ENCODE results near the gene ZBTB44.
"Not testable (repeated sequence)": the region's sequence is repeated elsewhere in the genome, so short reads cannot be mapped to it uniquely, and the experiment has no call there.

Gene ZBTB44

DNA sequence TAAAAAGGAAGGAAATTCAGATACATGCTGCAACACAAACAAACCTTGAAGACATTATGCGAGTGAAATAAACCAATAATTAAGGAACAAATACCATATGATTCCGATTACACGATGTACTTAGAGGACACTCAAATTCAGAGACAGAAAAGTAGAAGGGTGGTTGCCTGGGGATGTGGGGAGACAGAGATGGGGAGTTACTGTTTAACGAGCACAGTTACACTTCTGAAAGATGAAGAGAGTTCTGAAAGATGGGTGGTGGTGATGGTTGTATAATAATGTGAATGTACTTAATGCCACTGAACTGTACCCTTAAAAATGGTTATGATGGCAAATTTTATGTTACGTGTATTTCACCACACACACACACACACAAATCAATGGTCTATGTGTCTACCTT, 14.7 kb downstream of the ZBTB44 start:
- no peak overlapping the region for H3K4me2 ChIP-seq (ENCODE audit: insufficient read depth, low read length)
- ATAC-seq (ENCODE audit: insufficient read depth, low read depth) (no peak), DNase-seq (no peak)
- H2AFZ ChIP-seq (ENCODE audit: low read depth, low read length) = no peak overlapping the region
- peaks cover 7% of the 10 kb centered on the region for H3K4me1 ChIP-seq (ENCODE audit: insufficient read depth, low read length)
- H3K27me3 ChIP-seq (ENCODE audit: insufficient read depth, low read length, poor library complexity) = no peaks in the 10 kb centered on the region
- H4K20me1 ChIP-seq (ENCODE audit: insufficient read depth, low read length) = peaks cover 65% of the 10 kb centered on the region
- H3K9ac ChIP-seq (ENCODE audit: low read depth, low read length) = no peak overlapping the region
- H3K79me2 ChIP-seq (ENCODE audit: insufficient read depth, low read length) = peaks cover 100% of the 10 kb centered on the region
- peaks cover 16% of the 10 kb centered on the region for H3K36me3 ChIP-seq (ENCODE audit: insufficient read depth, low read length)
- H3K4me3 ChIP-seq (ENCODE audit: low read depth in 1 of 2, low read length in 2 of 2) = no peak overlapping the region
- no peaks in the 10 kb centered on the region for H3K9me3 ChIP-seq (ENCODE audit: insufficient read depth, low read length, severe bottlenecking)
- H3K27ac ChIP-seq (ENCODE audit: low read length) = no peak overlapping the region
- TF ChIP-seq, protein P1, sequence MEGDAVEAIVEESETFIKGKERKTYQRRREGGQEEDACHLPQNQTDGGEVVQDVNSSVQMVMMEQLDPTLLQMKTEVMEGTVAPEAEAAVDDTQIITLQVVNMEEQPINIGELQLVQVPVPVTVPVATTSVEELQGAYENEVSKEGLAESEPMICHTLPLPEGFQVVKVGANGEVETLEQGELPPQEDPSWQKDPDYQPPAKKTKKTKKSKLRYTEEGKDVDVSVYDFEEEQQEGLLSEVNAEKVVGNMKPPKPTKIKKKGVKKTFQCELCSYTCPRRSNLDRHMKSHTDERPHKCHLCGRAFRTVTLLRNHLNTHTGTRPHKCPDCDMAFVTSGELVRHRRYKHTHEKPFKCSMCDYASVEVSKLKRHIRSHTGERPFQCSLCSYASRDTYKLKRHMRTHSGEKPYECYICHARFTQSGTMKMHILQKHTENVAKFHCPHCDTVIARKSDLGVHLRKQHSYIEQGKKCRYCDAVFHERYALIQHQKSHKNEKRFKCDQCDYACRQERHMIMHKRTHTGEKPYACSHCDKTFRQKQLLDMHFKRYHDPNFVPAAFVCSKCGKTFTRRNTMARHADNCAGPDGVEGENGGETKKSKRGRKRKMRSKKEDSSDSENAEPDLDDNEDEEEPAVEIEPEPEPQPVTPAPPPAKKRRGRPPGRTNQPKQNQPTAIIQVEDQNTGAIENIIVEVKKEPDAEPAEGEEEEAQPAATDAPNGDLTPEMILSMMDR (IDR thresholded peaks at IDR 0.05; ENCODE audit: borderline replicate concordance, extremely low read depth, low read length, poor library complexity, severe bottlenecking) = no peak
- TF ChIP-seq EZH2 (IDR thresholded peaks at IDR 0.05; ENCODE audit: borderline replicate concordance, low read depth, low read length, severe bottlenecking) = no peak

DNA sequence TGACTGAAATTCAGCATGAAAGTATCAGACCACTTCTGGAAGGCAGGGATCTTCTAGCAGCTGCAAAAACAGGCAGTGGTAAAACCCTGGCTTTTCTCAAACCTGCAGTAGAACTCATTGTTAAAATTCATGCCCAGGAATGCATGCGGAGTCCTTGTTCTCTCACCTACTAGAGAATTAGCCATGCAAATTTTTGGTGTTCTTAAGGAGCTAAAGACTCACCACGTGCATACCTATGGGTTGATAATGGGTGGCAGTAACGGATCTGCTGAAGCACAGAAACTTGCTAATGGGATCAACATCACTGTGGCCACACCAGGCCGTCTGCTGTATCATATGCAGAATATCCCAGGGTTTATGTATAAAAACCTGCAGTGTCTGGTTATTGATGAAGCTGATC, 19.1 kb downstream of the ZBTB44 start:
- Histone ChIP-seq H3K36me3 (ENCODE audit: insufficient read depth, low read length) (peaks cover 8% of the 10 kb centered on the region), H3K27ac (ENCODE audit: low read length) (no peak overlapping the region), H3K4me2 (ENCODE audit: insufficient read depth, low read length) (no peak overlapping the region), H3K9me3 (ENCODE audit: insufficient read depth, low read length, severe bottlenecking) (no peaks in the 10 kb centered on the region), H3K79me2 (ENCODE audit: insufficient read depth, low read length) (peaks cover 100% of the 10 kb centered on the region), H3K4me1 (ENCODE audit: insufficient read depth, low read length) (no peaks in the 10 kb centered on the region), H4K20me1 (ENCODE audit: insufficient read depth, low read length) (peaks cover 55% of the 10 kb centered on the region), H3K9ac (ENCODE audit: low read depth, low read length) (no peak overlapping the region), H3K4me3 (ENCODE audit: low read depth in 1 of 2, low read length in 2 of 2) (no peak overlapping the region), H2AFZ (ENCODE audit: low read depth, low read length) (no peak overlapping the region), H3K27me3 (ENCODE audit: insufficient read depth, low read length, poor library complexity) (no peaks in the 10 kb centered on the region)
- TF ChIP-seq EZH2 (IDR thresholded peaks at IDR 0.05; ENCODE audit: borderline replicate concordance, low read depth, low read length, severe bottlenecking) = no peak
- TF ChIP-seq, protein P1 (IDR thresholded peaks at IDR 0.05; ENCODE audit: borderline replicate concordance, extremely low read depth, low read length, poor library complexity, severe bottlenecking) = no peak
- no peak for ATAC-seq (ENCODE audit: insufficient read depth, low read depth)
- DNase-seq = no peak

DNA sequence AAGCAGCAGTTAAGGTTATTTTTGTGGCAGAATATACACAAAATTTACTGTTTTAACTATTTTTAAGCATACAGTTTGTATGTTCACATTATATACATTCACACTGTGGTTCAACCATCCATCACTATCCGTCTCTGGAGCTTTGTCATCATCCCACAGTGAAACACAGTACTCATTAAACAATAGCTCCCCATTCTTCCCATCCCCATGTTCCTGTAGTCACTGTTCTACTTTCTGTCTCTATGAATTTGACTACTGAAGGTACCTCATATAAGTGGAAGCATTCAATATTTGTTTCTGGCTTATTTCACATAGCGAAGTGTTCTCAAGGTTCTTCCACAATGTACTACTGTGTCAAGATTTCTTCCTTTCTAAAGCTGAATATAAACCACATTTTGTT, 32.6 kb downstream of the ZBTB44 start:
- H3K79me2 ChIP-seq (ENCODE audit: insufficient read depth, low read length) = peaks cover 95% of the 10 kb centered on the region
- H2AFZ ChIP-seq (ENCODE audit: low read depth, low read length) = no peak overlapping the region
- no peak overlapping the region for H3K27ac ChIP-seq (ENCODE audit: low read length)
- TF ChIP-seq, protein P1 (IDR thresholded peaks at IDR 0.05; ENCODE audit: borderline replicate concordance, extremely low read depth, low read length, poor library complexity, severe bottlenecking) = no peak
- TF ChIP-seq EZH2 (IDR thresholded peaks at IDR 0.05; ENCODE audit: borderline replicate concordance, low read depth, low read length, severe bottlenecking) = no peak
- peaks cover 14% of the 10 kb centered on the region; the same call in 1 of the 2 replicates for H4K20me1 ChIP-seq (ENCODE audit: insufficient read depth, low read length)
- peaks cover 19% of the 10 kb centered on the region; the same call in 1 of the 2 replicates for H3K36me3 ChIP-seq (ENCODE audit: insufficient read depth, low read length)
- H3K4me1 ChIP-seq (ENCODE audit: insufficient read depth, low read length) = no peaks in the 10 kb centered on the region
- peaks cover 5% of the 10 kb centered on the region for H3K9me3 ChIP-seq (ENCODE audit: insufficient read depth, low read length, severe bottlenecking)
- H3K9ac ChIP-seq (ENCODE audit: low read depth, low read length) = no peak overlapping the region
- H3K27me3 ChIP-seq (ENCODE audit: insufficient read depth, low read length, poor library complexity) = no peaks in the 10 kb centered on the region
- no peak overlapping the region for H3K4me2 ChIP-seq (ENCODE audit: insufficient read depth, low read length)
- H3K4me3 ChIP-seq (ENCODE audit: low read depth in 1 of 2, low read length in 2 of 2) = no peak overlapping the region
- no peak for ATAC-seq (ENCODE audit: insufficient read depth, low read depth)
- no peak for DNase-seq

- ATAC-seq (ENCODE audit: insufficient read depth, low read depth); H3K9ac ChIP-seq (ENCODE audit: low read depth, low read length); H3K4me2 ChIP-seq (ENCODE audit: insufficient read depth, low read length); H3K9me3 ChIP-seq (ENCODE audit: insufficient read depth, low read length, severe bottlenecking); H4K20me1 ChIP-seq (ENCODE audit: insufficient read depth, low read length); H2AFZ ChIP-seq (ENCODE audit: low read depth, low read length); H3K27me3 ChIP-seq (ENCODE audit: insufficient read depth, low read length, poor library complexity); H3K4me3 ChIP-seq (ENCODE audit: low read depth in 1 of 2, low read length in 2 of 2); DNase-seq; H3K27ac ChIP-seq (ENCODE audit: low read length); H3K4me1 ChIP-seq (ENCODE audit: insufficient read depth, low read length): not testable (repeated sequence)
- H3K36me3 ChIP-seq (ENCODE audit: insufficient read depth, low read length) = peaks cover 19% of the 10 kb centered on the region; the same call in 1 of the 2 replicates
- peaks cover 95% of the 10 kb centered on the region for H3K79me2 ChIP-seq (ENCODE audit: insufficient read depth, low read length)
These were observed 33.4 kb downstream of the ZBTB44 start for GRCh38 chr11:130281341-130281740.

All from DND-41 (cell line).